ENCODE results near the gene FLNB.

DNA sequence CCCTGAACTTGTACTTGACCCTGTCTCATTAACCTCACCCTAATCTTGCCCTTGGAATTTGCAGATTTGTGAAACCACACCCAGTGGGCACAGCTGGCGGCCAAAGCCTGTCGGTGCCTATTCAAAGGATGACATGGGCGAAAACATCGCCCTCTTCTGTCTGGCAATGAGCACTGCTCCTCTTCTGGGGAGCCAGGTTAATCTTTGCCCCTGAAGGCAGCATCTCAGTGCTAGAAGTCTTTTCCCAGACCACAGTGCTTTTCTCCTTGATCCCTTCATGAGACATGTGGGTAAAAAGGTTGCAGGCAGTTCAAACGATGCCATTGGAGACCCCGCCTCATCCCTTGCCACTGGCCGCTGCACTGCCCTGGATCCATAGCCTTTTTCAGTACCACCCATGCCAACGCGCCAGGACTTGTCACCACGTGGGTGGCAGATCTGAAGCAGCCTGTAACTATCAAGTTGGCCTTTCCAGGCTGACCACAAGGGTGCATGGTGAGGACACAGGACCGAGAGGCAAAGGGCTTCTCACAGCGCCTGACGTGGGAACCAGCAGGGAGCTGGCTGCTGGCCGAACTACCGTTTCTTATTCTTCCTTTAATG, 209.1 kb downstream of the FLNB start:
- no peak for TF ChIP-seq POLR2A (IDR thresholded peaks at IDR 0.05; ENCODE audit: low read depth)
- no peak for TF ChIP-seq EP300 (IDR thresholded peaks at IDR 0.05)

Data from esophagus muscularis mucosa (tissue), 2 donors.